Neural cell (in vitro differentiated cells): ENCODE measurements around the gene ZBTB17. TPM values are rescaled to one million over a fixed set of nuclear protein-coding genes. Genes with fewer than 3 reads are reported as not detected.

Experiments
- H2AFZ ChIP-seq: fragments of 200-600, 300-800 bp; sonication (generic), shearing (Covaris generic); 2 replicates; pipeline ENCODE4 v1.6.0; 2014; ENCODE audit warnings: low read depth, mild to moderate bottlenecking, antibody characterized with exemption, low read length, moderate library complexity
- H3F3A ChIP-seq: fragments of 200-600 bp; shearing (Covaris generic); 2 replicates; pipeline ENCODE4 v1.6.1; 2016; ENCODE audit warnings: mild to moderate bottlenecking, moderate library complexity, mixed read lengths, antibody characterized with exemption, low read length; ENCODE audit not compliant: insufficient read depth, poor library complexity, severe bottlenecking
- H3K27ac ChIP-seq: fragments of 200-600, 300-800 bp; sonication (generic), shearing (Covaris generic); 2 replicates; pipeline ENCODE4 v1.5.1; 2014; ENCODE audit warnings: mild to moderate bottlenecking, low read length, moderate library complexity
- H3K27me3 ChIP-seq: fragments of 300-800, 200-600 bp; sonication (generic), shearing (Covaris generic); 2 replicates; pipeline ENCODE4 v1.6.0; 2014; ENCODE audit warnings: mild to moderate bottlenecking, low read depth, low read length, moderate library complexity; ENCODE audit not compliant: insufficient read depth
- H3K36me3 ChIP-seq: fragments of 300-800, 200-600 bp; sonication (generic), shearing (Covaris generic); 2 replicates; pipeline ENCODE4 v1.5.1; 2014; ENCODE audit warnings: mild to moderate bottlenecking, antibody characterized with exemption, low read length, moderate library complexity; ENCODE audit not compliant: insufficient read depth
- H3K4me2 ChIP-seq: fragments of 300-800, 200-600 bp; sonication (generic), shearing (Covaris generic); 2 replicates; pipeline ENCODE4 v1.6.0; 2014; ENCODE audit warnings: mild to moderate bottlenecking, low read length
- H3K4me3 ChIP-seq: fragments of 300-800, 200-600 bp; sonication (generic), shearing (Covaris generic); 2 replicates; pipeline ENCODE4 v1.5.1; 2014; ENCODE audit warnings: mild to moderate bottlenecking, low read length, moderate library complexity
- H3K79me2 ChIP-seq: fragments of 200-600 bp; shearing (Covaris generic); replicated peaks from 2 replicates; pipeline ENCODE4 v1.6.0; 2014; ENCODE audit warnings: mild to moderate bottlenecking, low read length, moderate library complexity; ENCODE audit not compliant: insufficient read depth
- H3K9ac ChIP-seq: fragments of 300-800, 200-600 bp; sonication (generic), shearing (Covaris generic); 2 replicates; pipeline ENCODE4 v1.6.1; 2016; ENCODE audit warnings: mild to moderate bottlenecking, low read length, mixed read lengths
- H3K9me2 ChIP-seq: fragments of 200-600 bp; shearing (Covaris generic); 2 replicates; pipeline ENCODE4 v1.6.1; 2016; ENCODE audit warnings: mild to moderate bottlenecking, low read length, mixed read lengths; ENCODE audit not compliant: insufficient read depth
- H3K9me3 ChIP-seq: fragments of 200-600, 300-800 bp; sonication (generic), shearing (Covaris generic); 2 replicates; pipeline ENCODE4 v1.6.1; 2016; ENCODE audit warnings: mild to moderate bottlenecking, mixed run types, low read length, moderate library complexity, mixed read lengths
- H4K20me1 ChIP-seq: fragments of 200-600 bp; shearing (Covaris generic); 2 replicates; pipeline ENCODE4 v1.6.1; 2016; ENCODE audit warnings: mild to moderate bottlenecking, mixed run types; ENCODE audit not compliant: insufficient read depth
- EP300 ChIP-seq: fragments of 450-650 bp; conservative IDR thresholded peaks from 2 replicates; pipeline ENCODE4 v1.6.1; 2014; ENCODE audit warnings: antibody characterized with exemption, mild to moderate bottlenecking, moderate library complexity; ENCODE audit not compliant: poor library complexity, severe bottlenecking
- EZH2 ChIP-seq: fragments of 200-600, 300-800 bp; shearing (Covaris generic), sonication (generic); IDR thresholded peaks from 2 replicates; pipeline ENCODE4 v1.6.1; 2014; ENCODE audit warnings: antibody characterized with exemption, low read length, borderline replicate concordance, mild to moderate bottlenecking; ENCODE audit not compliant: insufficient read depth, poor library complexity, severe bottlenecking
- MXI1 ChIP-seq: fragments of 450-650 bp; conservative IDR thresholded peaks from 2 replicates; pipeline ENCODE4 v1.6.1; 2014; ENCODE audit warnings: antibody characterized with exemption, mild to moderate bottlenecking; ENCODE audit not compliant: poor library complexity, severe bottlenecking
- POLR2AphosphoS5 ChIP-seq: IDR thresholded peaks from 2 replicates; pipeline ENCODE4 v1.6.1; 2012
- RAD21 ChIP-seq: fragments of 450-650 bp; conservative IDR thresholded peaks from 2 replicates; pipeline ENCODE4 v1.6.1; 2014; ENCODE audit warnings: antibody characterized with exemption, mild to moderate bottlenecking, moderate library complexity
- SMC3 ChIP-seq: fragments of 450-650 bp; conservative IDR thresholded peaks from 2 replicates; pipeline ENCODE4 v1.6.1; 2014; ENCODE audit warnings: antibody characterized with exemption, mild to moderate bottlenecking, moderate library complexity; ENCODE audit not compliant: poor library complexity
- TAF1 ChIP-seq: IDR thresholded peaks from 2 replicates; pipeline ENCODE4 v1.6.1; 2012; ENCODE audit warnings: low read depth
- polyA plus RNA-seq: library from polyadenylated mRNA; depleted of rRNA; stranded (reverse); fragments of >200 nt; gene quantifications from 2 replicates; pipeline ENCODE4 v1.2.3, GENCODE V29; 2014
- TF ChIP-seq, protein P1 (sequence below): fragments of 450-650 bp; IDR thresholded peaks from 2 replicates; pipeline ENCODE4 v1.5.1; 2014; ENCODE audit warnings: antibody characterized with exemption, mild to moderate bottlenecking, moderate library complexity; ENCODE audit not compliant: poor library complexity, severe bottlenecking
- TF ChIP-seq, protein P2 (sequence below): IDR thresholded peaks from 2 replicates; pipeline ENCODE4 v1.6.1; 2012; ENCODE audit warnings: borderline replicate concordance

Gene ZBTB17
- polyA plus RNA-seq, 1 donor from 2014 or later: 114 TPM

DNA sequence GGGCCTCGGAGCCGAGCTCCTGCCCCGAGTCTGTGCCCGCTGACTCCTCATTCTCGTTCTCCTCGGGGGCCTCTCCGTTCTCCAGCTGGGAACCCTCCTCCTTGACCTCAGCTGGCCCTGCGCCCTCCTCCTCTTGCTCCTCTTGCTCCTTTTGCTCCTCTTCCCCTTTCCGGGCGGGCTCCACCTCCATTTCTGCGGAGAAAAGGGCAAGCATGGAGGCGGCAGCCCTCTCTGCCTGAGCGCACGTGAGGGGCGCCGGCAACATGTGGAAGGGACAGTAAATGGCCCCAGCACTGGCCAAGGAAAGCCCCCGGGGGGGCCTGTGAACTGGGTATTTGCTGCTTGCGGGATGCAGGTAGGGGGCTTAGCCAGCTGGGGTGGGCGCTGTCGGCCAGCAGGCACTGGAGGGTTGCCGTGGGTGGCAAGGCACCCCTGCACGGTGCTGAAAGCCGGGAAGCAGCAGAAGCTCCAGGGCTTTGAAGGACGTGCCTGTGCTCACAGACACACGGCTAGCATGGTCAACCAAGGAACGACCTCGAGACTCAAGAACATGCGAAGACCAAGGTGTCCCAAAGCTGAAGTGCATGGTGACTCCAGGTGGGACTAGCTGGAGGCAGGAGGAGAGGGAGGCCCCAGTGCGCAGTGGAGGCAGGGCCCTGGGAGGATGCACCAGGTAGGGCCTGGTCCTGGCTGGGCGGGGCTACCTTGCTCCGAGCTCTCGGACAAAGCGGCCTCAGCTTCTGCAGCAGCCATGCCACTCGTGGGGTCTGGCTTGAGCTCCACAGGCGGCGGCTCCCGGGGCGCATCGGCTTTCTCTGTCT lies 30.7 kb downstream of the ZBTB17 start:
- Histone ChIP-seq H3F3A (no peaks in the 10 kb centered on the region), H3K4me3 (no peak overlapping the region), H3K9me2 (no peaks in the 10 kb centered on the region), H2AFZ (no peak overlapping the region), H3K4me2 (no peak overlapping the region), H3K36me3 (peaks cover 4% of the 10 kb centered on the region), H3K9me3 (no peaks in the 10 kb centered on the region), H3K27ac (no peak overlapping the region), H3K9ac (no peak overlapping the region), H3K27me3 (no peaks in the 10 kb centered on the region), H4K20me1 (no peaks in the 10 kb centered on the region), H3K79me2 (no peaks in the 10 kb centered on the region)
- TF ChIP-seq, protein P1, sequence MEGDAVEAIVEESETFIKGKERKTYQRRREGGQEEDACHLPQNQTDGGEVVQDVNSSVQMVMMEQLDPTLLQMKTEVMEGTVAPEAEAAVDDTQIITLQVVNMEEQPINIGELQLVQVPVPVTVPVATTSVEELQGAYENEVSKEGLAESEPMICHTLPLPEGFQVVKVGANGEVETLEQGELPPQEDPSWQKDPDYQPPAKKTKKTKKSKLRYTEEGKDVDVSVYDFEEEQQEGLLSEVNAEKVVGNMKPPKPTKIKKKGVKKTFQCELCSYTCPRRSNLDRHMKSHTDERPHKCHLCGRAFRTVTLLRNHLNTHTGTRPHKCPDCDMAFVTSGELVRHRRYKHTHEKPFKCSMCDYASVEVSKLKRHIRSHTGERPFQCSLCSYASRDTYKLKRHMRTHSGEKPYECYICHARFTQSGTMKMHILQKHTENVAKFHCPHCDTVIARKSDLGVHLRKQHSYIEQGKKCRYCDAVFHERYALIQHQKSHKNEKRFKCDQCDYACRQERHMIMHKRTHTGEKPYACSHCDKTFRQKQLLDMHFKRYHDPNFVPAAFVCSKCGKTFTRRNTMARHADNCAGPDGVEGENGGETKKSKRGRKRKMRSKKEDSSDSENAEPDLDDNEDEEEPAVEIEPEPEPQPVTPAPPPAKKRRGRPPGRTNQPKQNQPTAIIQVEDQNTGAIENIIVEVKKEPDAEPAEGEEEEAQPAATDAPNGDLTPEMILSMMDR: no peak
- TF ChIP-seq POLR2AphosphoS5 (no peak), EP300 (no peak), RAD21 (no peak), TAF1 (no peak), SMC3 (no peak), EZH2 (no peak), MXI1 (no peak)
- TF ChIP-seq, protein P2, sequence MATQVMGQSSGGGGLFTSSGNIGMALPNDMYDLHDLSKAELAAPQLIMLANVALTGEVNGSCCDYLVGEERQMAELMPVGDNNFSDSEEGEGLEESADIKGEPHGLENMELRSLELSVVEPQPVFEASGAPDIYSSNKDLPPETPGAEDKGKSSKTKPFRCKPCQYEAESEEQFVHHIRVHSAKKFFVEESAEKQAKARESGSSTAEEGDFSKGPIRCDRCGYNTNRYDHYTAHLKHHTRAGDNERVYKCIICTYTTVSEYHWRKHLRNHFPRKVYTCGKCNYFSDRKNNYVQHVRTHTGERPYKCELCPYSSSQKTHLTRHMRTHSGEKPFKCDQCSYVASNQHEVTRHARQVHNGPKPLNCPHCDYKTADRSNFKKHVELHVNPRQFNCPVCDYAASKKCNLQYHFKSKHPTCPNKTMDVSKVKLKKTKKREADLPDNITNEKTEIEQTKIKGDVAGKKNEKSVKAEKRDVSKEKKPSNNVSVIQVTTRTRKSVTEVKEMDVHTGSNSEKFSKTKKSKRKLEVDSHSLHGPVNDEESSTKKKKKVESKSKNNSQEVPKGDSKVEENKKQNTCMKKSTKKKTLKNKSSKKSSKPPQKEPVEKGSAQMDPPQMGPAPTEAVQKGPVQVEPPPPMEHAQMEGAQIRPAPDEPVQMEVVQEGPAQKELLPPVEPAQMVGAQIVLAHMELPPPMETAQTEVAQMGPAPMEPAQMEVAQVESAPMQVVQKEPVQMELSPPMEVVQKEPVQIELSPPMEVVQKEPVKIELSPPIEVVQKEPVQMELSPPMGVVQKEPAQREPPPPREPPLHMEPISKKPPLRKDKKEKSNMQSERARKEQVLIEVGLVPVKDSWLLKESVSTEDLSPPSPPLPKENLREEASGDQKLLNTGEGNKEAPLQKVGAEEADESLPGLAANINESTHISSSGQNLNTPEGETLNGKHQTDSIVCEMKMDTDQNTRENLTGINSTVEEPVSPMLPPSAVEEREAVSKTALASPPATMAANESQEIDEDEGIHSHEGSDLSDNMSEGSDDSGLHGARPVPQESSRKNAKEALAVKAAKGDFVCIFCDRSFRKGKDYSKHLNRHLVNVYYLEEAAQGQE: no peak

DNA sequence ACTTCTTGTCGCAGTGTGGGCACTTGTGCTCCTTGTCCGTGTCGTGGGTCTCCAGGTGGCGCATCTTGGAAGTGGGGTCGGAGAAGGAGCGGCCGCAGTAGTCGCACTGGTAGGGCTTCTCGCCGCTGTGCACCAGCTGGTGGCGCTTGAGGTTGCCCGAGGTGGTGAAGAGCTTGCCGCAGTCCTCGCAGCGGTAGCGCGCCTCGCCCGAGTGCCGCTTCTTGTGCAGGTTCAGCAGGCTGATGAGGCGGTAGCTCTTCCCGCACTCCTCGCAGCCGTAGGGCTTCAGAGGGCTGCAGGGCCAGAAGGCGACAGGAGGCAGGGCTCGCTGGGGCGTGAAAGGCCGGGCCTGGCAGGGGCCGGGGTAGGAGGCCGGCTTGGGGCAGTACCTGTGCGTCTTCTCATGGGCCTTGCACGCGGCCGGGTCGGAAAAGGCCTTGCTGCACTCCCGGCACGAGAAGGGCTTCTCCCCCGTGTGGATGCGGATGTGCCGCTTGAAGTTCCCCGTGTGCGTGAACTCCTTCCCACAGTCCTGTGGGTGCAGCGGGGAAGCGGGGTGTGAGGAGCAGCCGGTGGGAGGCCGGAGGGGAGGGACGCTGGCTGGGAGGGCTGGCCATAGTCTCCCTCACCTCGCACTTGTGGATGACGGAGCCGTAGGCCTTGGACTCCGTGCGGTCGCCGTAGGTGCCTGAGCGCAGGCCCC lies 31.4 kb downstream of the ZBTB17 start:
- Histone ChIP-seq H2AFZ (no peak overlapping the region), H3K9me2 (no peaks in the 10 kb centered on the region), H3K4me3 (no peak overlapping the region), H3K9ac (no peak overlapping the region), H3K27me3 (no peaks in the 10 kb centered on the region), H3K79me2 (no peaks in the 10 kb centered on the region), H3K4me2 (no peak overlapping the region), H3K36me3 (peaks cover 4% of the 10 kb centered on the region), H3F3A (no peaks in the 10 kb centered on the region), H4K20me1 (no peaks in the 10 kb centered on the region), H3K9me3 (no peaks in the 10 kb centered on the region), H3K27ac (no peak overlapping the region)
- TF ChIP-seq SMC3 (no peak), EP300 (no peak), TAF1 (no peak), POLR2AphosphoS5 (no peak), MXI1 (no peak), EZH2 (no peak), RAD21 (no peak)
- TF ChIP-seq, protein P1: no peak
- TF ChIP-seq, protein P2: no peak
